Measurements from ENCODE around the gene ZNF770. TPM values are rescaled to one million over a fixed set of nuclear protein-coding genes. Genes with fewer than 3 reads are reported as not detected.

Gene ZNF770, protein sequence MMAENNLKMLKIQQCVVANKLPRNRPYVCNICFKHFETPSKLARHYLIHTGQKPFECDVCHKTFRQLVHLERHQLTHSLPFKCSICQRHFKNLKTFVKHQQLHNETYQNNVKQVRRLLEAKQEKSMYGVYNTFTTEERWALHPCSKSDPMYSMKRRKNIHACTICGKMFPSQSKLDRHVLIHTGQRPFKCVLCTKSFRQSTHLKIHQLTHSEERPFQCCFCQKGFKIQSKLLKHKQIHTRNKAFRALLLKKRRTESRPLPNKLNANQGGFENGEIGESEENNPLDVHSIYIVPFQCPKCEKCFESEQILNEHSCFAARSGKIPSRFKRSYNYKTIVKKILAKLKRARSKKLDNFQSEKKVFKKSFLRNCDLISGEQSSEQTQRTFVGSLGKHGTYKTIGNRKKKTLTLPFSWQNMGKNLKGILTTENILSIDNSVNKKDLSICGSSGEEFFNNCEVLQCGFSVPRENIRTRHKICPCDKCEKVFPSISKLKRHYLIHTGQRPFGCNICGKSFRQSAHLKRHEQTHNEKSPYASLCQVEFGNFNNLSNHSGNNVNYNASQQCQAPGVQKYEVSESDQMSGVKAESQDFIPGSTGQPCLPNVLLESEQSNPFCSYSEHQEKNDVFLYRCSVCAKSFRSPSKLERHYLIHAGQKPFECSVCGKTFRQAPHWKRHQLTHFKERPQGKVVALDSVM
- 33.9 and 34.7 TPM in 2 replicates for total RNA-seq

DNA sequence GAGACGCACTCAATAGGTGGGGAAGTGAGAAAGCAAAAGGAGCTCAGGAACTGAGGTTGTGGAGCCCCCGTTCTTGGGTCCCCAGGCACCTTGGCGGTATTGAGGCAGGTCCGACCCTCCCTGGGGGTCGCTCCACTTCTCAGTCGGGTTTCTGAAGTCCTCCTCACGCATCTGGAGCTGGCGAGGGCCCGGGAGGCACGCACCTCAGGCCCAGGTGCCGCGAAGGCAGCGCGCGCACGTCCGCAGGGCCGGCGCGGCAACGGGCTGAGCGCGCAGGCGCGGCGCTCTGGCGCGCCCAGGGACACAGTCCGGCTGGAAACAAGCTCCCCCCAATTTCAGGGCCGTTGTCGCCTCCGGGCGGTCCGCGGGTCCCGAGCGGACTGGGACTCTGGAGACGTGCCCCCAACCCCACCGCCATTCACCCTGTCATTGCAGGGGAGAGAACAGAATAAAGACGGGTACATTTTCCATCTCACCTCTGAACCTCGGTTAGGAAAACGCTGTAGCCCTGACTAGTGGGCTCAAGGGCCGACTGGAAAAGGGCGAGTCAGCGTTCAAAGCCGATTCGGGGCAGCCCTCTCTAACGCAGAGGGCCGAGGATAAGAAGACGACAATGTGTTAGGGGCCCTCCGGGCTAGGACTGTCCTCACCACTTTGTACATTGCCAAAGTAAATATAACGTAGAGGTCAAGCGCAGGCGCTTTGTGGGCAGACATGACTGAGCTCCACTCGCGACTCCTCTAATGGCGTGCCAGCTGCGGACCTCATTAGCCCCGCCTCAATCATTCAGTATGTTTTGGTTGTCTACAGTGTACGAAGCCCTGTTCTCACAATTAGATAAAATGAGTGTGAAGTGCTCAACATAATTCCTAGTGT is at the start of gene ZNF770:
ZNF770 (minus strand) TSS at position 261 of the 876 bp plus-strand sequence. CDS start 4,853 bp downstream, outside the sequence.
- Histone ChIP-seq H3K9me3 (ENCODE audit: low read depth, low read length) (no peaks in the 10 kb centered on the region), H3K4me3 (ENCODE audit: insufficient read depth, low read length) (peak within 1 kb of the TSS; percentile 98), H2AFZ (ENCODE audit: low read length) (peak within 1 kb of the TSS; percentile 100), H3K4me1 (ENCODE audit: insufficient read depth, low read length) (peaks cover 21% of the 10 kb centered on the region), H3K27ac (ENCODE audit: low read depth, low read length) (peak within 1 kb of the TSS; percentile 98), H3K4me2 (ENCODE audit: insufficient read depth, low read length) (peak within 1 kb of the TSS; percentile 77), H4K20me1 (ENCODE audit: insufficient read depth, low read length) (peaks cover 8% of the 10 kb centered on the region), H3K27me3 (ENCODE audit: insufficient read depth, low read length) (no peaks in the 10 kb centered on the region), H3K36me3 (ENCODE audit: insufficient read depth, low read length) (peaks cover 8% of the 10 kb centered on the region), H3K79me2 (ENCODE audit: insufficient read depth, low read length) (peaks cover 48% of the 10 kb centered on the region)
- DNase-seq (ENCODE audit: insufficient read length, low spot score, missing footprints), result peak; percentile 94
- TF ChIP-seq, protein P1, sequence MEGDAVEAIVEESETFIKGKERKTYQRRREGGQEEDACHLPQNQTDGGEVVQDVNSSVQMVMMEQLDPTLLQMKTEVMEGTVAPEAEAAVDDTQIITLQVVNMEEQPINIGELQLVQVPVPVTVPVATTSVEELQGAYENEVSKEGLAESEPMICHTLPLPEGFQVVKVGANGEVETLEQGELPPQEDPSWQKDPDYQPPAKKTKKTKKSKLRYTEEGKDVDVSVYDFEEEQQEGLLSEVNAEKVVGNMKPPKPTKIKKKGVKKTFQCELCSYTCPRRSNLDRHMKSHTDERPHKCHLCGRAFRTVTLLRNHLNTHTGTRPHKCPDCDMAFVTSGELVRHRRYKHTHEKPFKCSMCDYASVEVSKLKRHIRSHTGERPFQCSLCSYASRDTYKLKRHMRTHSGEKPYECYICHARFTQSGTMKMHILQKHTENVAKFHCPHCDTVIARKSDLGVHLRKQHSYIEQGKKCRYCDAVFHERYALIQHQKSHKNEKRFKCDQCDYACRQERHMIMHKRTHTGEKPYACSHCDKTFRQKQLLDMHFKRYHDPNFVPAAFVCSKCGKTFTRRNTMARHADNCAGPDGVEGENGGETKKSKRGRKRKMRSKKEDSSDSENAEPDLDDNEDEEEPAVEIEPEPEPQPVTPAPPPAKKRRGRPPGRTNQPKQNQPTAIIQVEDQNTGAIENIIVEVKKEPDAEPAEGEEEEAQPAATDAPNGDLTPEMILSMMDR (IDR thresholded peaks at IDR 0.05; ENCODE audit: extremely low read depth, low read depth, low read length), result no peak

DNA sequence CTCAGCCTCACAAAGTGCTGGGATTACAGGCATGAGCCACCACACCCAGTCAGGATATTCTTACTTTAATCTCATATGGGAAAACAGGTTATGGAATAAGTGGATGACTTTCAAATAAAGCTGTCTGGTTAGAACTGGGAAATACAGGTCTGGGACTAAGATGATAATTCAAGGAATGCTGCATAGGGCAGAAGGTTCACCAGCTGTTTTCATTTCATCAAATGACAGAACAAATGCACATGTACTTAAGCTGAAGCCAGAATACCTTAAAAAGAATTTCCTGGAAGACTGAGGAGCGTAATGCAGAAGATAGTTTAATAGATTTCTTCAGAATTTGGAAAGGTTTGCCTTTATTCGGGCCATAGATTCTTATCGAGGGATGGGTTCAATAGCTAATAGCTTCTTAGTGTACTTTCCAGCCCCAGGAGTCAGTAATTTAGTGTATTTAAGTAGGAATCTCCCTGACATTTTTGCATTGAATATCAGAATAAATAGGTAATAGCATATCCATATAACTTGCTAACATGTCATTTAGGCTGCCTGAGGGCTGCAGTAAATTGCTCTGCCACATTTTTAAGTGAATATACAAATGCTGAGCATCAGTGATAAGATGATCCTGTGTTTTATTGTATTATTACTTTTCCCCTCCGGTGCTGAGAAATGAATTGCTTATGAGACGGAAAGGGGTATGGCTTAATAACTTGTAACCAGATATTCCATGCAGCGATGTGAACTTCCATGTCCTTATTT is 40.3 kb upstream of the ZNF770 start:
- Histone ChIP-seq H2AFZ (ENCODE audit: low read length) (no peak overlapping the region), H3K4me3 (ENCODE audit: insufficient read depth, low read length) (no peak overlapping the region), H3K9me3 (ENCODE audit: low read depth, low read length) (no peaks in the 10 kb centered on the region), H4K20me1 (ENCODE audit: insufficient read depth, low read length) (no peaks in the 10 kb centered on the region), H3K36me3 (ENCODE audit: insufficient read depth, low read length) (no peaks in the 10 kb centered on the region), H3K27ac (ENCODE audit: low read depth, low read length) (no peak overlapping the region), H3K27me3 (ENCODE audit: insufficient read depth, low read length) (no peaks in the 10 kb centered on the region), H3K79me2 (ENCODE audit: insufficient read depth, low read length) (no peaks in the 10 kb centered on the region), H3K4me1 (ENCODE audit: insufficient read depth, low read length) (no peaks in the 10 kb centered on the region), H3K4me2 (ENCODE audit: insufficient read depth, low read length) (no peak overlapping the region)
- TF ChIP-seq, protein P1 (IDR thresholded peaks at IDR 0.05; ENCODE audit: extremely low read depth, low read depth, low read length), result no peak
- DNase-seq (ENCODE audit: insufficient read length, low spot score, missing footprints), result no peak

DNA sequence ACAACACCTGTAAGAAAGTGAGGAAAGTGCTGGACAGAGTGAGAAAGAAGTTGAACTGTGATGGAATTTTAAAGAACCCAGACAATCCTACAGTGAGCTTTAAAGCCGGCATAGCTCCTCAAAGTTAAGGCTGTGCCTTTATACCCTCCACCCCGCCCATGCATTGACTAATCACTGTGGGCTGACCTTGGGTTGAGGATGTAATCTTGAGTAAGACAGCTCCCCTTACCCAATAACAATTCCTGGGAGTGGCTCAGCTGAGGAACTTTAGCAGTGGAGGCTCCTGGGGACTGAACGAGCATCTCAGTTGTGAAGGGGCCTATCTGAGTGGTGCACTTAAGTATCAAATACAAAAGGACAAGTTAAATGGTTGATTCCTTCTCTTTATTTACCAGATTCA is 35.7 kb upstream of the ZNF770 start:
- DNase-seq (ENCODE audit: insufficient read length, low spot score, missing footprints), result no peak

More for the DNA sequence above, 35.7 kb upstream of the ZNF770 start:
- Histone ChIP-seq H3K79me2 (ENCODE audit: insufficient read depth, low read length) (no peaks in the 10 kb centered on the region), H2AFZ (ENCODE audit: low read length) (no peak overlapping the region), H3K4me2 (ENCODE audit: insufficient read depth, low read length) (no peak overlapping the region), H3K4me1 (ENCODE audit: insufficient read depth, low read length) (no peaks in the 10 kb centered on the region), H3K36me3 (ENCODE audit: insufficient read depth, low read length) (no peaks in the 10 kb centered on the region), H3K4me3 (ENCODE audit: insufficient read depth, low read length) (no peak overlapping the region), H3K27me3 (ENCODE audit: insufficient read depth, low read length) (no peaks in the 10 kb centered on the region), H3K27ac (ENCODE audit: low read depth, low read length) (no peak overlapping the region), H4K20me1 (ENCODE audit: insufficient read depth, low read length) (no peaks in the 10 kb centered on the region), H3K9me3 (ENCODE audit: low read depth, low read length) (no peaks in the 10 kb centered on the region)
- TF ChIP-seq, protein P1 (IDR thresholded peaks at IDR 0.05; ENCODE audit: extremely low read depth, low read depth, low read length), result no peak

Measured in osteoblast (primary cell).